HepG2 (cell line): Measurements from ENCODE around the gene ORC3. TPM values are rescaled to one million over a fixed set of nuclear protein-coding genes. Genes with fewer than 3 reads are reported as not detected.

ENCODE experiments used
- CBFB ChIP-seq: sonication (generic); formaldehyde crosslinking; IDR thresholded peaks from 2 replicates; pipeline ENCODE4 v1.4.0; 2020; ENCODE audit warnings: missing genetic modification reagents
- E2F5 ChIP-seq: sonication (generic); formaldehyde crosslinking; conservative IDR thresholded peaks from 2 replicates; pipeline ENCODE4 v1.4.0; 2020; ENCODE audit warnings: missing genetic modification reagents
- EHMT2 ChIP-seq: fragments of 200-600 bp; sonication (generic); IDR thresholded peaks from 2 replicates; pipeline ENCODE4 v1.7.0; 2017; ENCODE audit warnings: antibody characterized with exemption, low read depth, low read length, borderline replicate concordance
- HMG20A ChIP-seq: IDR thresholded peaks from 2 replicates; pipeline ENCODE4 v1.6.1; 2016; ENCODE audit warnings: borderline replicate concordance
- LCORL ChIP-seq, 2 experiments: fragments of 450-650 bp in 1 of 2; sonication (generic) in 1 of 2; formaldehyde crosslinking in 1 of 2; IDR thresholded peaks; 2 replicates each; pipeline versions ENCODE4 v1.5.0 to v1.6.1; 2017 to 2020; ENCODE audit warnings: antibody characterized with exemption in 1 of 2, missing genetic modification reagents in 1 of 2
- MAX ChIP-seq: IDR thresholded peaks from 2 replicates; pipeline ENCODE4 v1.6.1; 2012; ENCODE audit warnings: inconsistent platforms
- MED1 ChIP-seq: sonication (generic); formaldehyde crosslinking; IDR thresholded peaks from 2 replicates; pipeline ENCODE4 v1.4.0; 2020; ENCODE audit warnings: missing genetic modification reagents
- NCOA2 ChIP-seq: sonication (generic); formaldehyde crosslinking; IDR thresholded peaks from 2 replicates; pipeline ENCODE4 v1.8.0; 2022; ENCODE audit warnings: inconsistent platforms
- NCOR1 ChIP-seq: fragments of 200-600 bp; sonication (generic); IDR thresholded peaks from 2 replicates; pipeline ENCODE4 v1.7.0; 2017; ENCODE audit warnings: antibody characterized with exemption, low read length, borderline replicate concordance
- PHF8 ChIP-seq: sonication (generic); formaldehyde crosslinking; IDR thresholded peaks from 2 replicates; pipeline ENCODE4 v1.5.0; 2020; ENCODE audit warnings: missing genetic modification reagents
- RARG ChIP-seq: sonication (generic); formaldehyde crosslinking; IDR thresholded peaks from 2 replicates; pipeline ENCODE4 v1.4.0; 2020; ENCODE audit warnings: low read depth, mild to moderate bottlenecking, missing genetic modification reagents
- SMARCC2 ChIP-seq: fragments of 450-650 bp; IDR thresholded peaks from 2 replicates; pipeline ENCODE4 v1.6.1; 2017; ENCODE audit warnings: antibody characterized with exemption, mild to moderate bottlenecking
- TEAD3 ChIP-seq: optimal IDR thresholded peaks from 2 replicates; pipeline ENCODE3; 2016; ENCODE audit warnings: borderline replicate concordance
- TSC22D2 ChIP-seq: sonication (generic); formaldehyde crosslinking; IDR thresholded peaks from 2 replicates; pipeline ENCODE4 v1.5.1; 2020; ENCODE audit warnings: missing genetic modification reagents, mild to moderate bottlenecking, borderline replicate concordance
- ZBTB14 ChIP-seq: sonication (generic); formaldehyde crosslinking; IDR thresholded peaks from 2 replicates; pipeline ENCODE4 v1.4.0; 2020; ENCODE audit warnings: missing genetic modification reagents
- ZBTB49 ChIP-seq: sonication (generic); formaldehyde crosslinking; IDR thresholded peaks from 2 replicates; pipeline ENCODE4 v1.4.0; 2020; ENCODE audit warnings: missing genetic modification reagents, borderline replicate concordance
- ZFP62 ChIP-seq: sonication (generic); formaldehyde crosslinking; IDR thresholded peaks from 2 replicates; pipeline ENCODE4 v1.4.0; 2020; ENCODE audit warnings: missing genetic modification reagents
- ZFP90 ChIP-seq: sonication (generic); formaldehyde crosslinking; IDR thresholded peaks from 2 replicates; pipeline ENCODE4 v1.8.0; 2022; ENCODE audit warnings: missing genetic modification reagents, mild to moderate bottlenecking, inconsistent platforms, borderline replicate concordance
- ZKSCAN8 ChIP-seq: IDR thresholded peaks from 2 replicates; pipeline ENCODE4 v1.6.1; 2016; ENCODE audit warnings: borderline replicate concordance, missing genetic modification reagents, missing compliant biosample characterization
- ZNF136 ChIP-seq: sonication (generic); formaldehyde crosslinking; IDR thresholded peaks from 2 replicates; pipeline ENCODE4 v1.8.1; 2022; ENCODE audit warnings: low read depth, mild to moderate bottlenecking, moderate library complexity, missing genetic modification reagents
- ZNF333 ChIP-seq: sonication (generic); formaldehyde crosslinking; IDR thresholded peaks from 2 replicates; pipeline ENCODE4 v1.4.0; 2020; ENCODE audit warnings: mild to moderate bottlenecking, missing genetic modification reagents, borderline replicate concordance
- ZNF335 ChIP-seq: sonication (generic); formaldehyde crosslinking; IDR thresholded peaks from 2 replicates; pipeline ENCODE4 v1.4.0; 2020; ENCODE audit warnings: missing genetic modification reagents
- ZNF496 ChIP-seq: sonication (generic); formaldehyde crosslinking; IDR thresholded peaks from 2 replicates; pipeline ENCODE4 v1.8.1; 2023; ENCODE audit warnings: mild to moderate bottlenecking, moderate library complexity, missing genetic modification reagents; ENCODE audit not compliant: insufficient replicate concordance
- ZNF576 ChIP-seq: sonication (generic); formaldehyde crosslinking; IDR thresholded peaks from 2 replicates; pipeline ENCODE4 v1.4.0; 2020; ENCODE audit warnings: mild to moderate bottlenecking, missing genetic modification reagents
- ZNF580 ChIP-seq: IDR thresholded peaks from 2 replicates; pipeline ENCODE4 v1.6.1; 2016; ENCODE audit warnings: low read depth, borderline replicate concordance
- ZNF761 ChIP-seq: sonication (generic); formaldehyde crosslinking; conservative IDR thresholded peaks from 2 replicates; pipeline ENCODE4 v1.4.0; 2020; ENCODE audit warnings: mild to moderate bottlenecking, missing genetic modification reagents
- ZNF790 ChIP-seq: sonication (generic); formaldehyde crosslinking; IDR thresholded peaks from 2 replicates; pipeline ENCODE4 v1.8.0; 2022; ENCODE audit warnings: missing genetic modification reagents, mild to moderate bottlenecking, borderline replicate concordance
- polyA plus RNA-seq, 8 experiments: library from polyadenylated mRNA; depleted of rRNA in 3 of 8; stranded (reverse) in 7 of 8; unstranded in 1 of 8; fragments of >200 nt; fragmentation: Illumina TruSeq in 4 of 8; extraction: Trizol in 4 of 8; gene quantifications; 2 replicates each; pipeline versions ENCODE4 v1.2.1 to v1.2.3, GENCODE V29; 2011 to 2016; ENCODE audit warnings: low read depth in 4 of 8, missing spikeins in 1 of 8, mixed read lengths in 1 of 8; ENCODE audit not compliant: insufficient read depth in 1 of 8
- total RNA-seq, 5 experiments: library from RNA; depleted of rRNA; stranded (reverse); fragments of >200 nt; fragmentation: Illumina TruSeq; extraction: Trizol; gene quantifications; 2 replicates each; pipeline ENCODE4 v1.2.3, GENCODE V29; 2016; ENCODE audit warnings: low read depth in 1 of 5

ORC3 gene
- total and polyA plus RNA-seq, 2 of the 13 experiments (the other 11 are each of a cell fraction or from before 2014, with no cell fraction given) = 21.8 to 43.5 TPM

- TF ChIP-seq ZFP62 (CRISPR knock-in tag) (no peak), ZNF576 (CRISPR knock-in tag) (no peak), ZBTB14 (CRISPR knock-in tag) (no peak), NCOR1 (peak; percentile 58; the same call in 1 of the 2 replicates), HMG20A (peak; percentile 93), ZNF496 (CRISPR knock-in tag) (no peak), ZKSCAN8 (CRISPR knock-in tag) (peak; percentile 45; the same call in 1 of the 2 replicates), TEAD3 (CRISPR knock-in tag) (peak; percentile 52), ZNF761 (CRISPR knock-in tag) (no peak), PHF8 (no peak), ZNF136 (CRISPR knock-in tag) (no peak), CBFB (no peak), ZFP90 (no peak), ZNF335 (CRISPR knock-in tag) (no peak), ZBTB49 (CRISPR knock-in tag) (no peak), MED1 (CRISPR knock-in tag) (peak; percentile 76), NCOA2 (CRISPR knock-in tag) (peak; percentile 97), SMARCC2 (no peak), E2F5 (CRISPR knock-in tag) (no peak), MAX (peak; percentile 38; the same call in 1 of the 2 replicates), EHMT2 (0 out of 2 replicates have a peak, but pooled peaks have one; percentile 56), ZNF580 (CRISPR knock-in tag) (no peak), LCORL (IDR thresholded peaks at IDR 0.05) (no peak), LCORL (CRISPR knock-in tag; IDR thresholded peaks at IDR 0.05) (no peak; the same call in 1 of the 2 replicates), RARG (CRISPR knock-in tag) (no peak), ZNF333 (CRISPR knock-in tag) (no peak), ZNF790 (CRISPR knock-in tag) (no peak), TSC22D2 (CRISPR knock-in tag) (no peak)
Measured at GRCh38 chr6:87583822-87584221, 6.1 kb upstream of the ORC3 start (continued).
